ENCODE data around the gene HOXA10.

HOXA10 gene

GRCh38 chr7:27179503-27180430 lies 5.6 kb upstream of the HOXA10 start:
- peak overlapping the region; percentile 87 for H3K4me3 ChIP-seq (ENCODE audit: low read length)
- peak; percentile 82 for DNase-seq (ENCODE audit: low read depth)
- peak; percentile 73 for TF ChIP-seq CTCF (conservative IDR thresholded peaks at IDR 0.05; ENCODE audit: low read length)

- DNase-seq (ENCODE audit: low read depth): no peak
- no peak for TF ChIP-seq CTCF (conservative IDR thresholded peaks at IDR 0.05; ENCODE audit: low read length)
- peak overlapping the region; percentile 87 for H3K4me3 ChIP-seq (ENCODE audit: low read length)
Measured at GRCh38 chr7:27179030-27179429, 4.9 kb upstream of the HOXA10 start.

GRCh38 chr7:27178366-27178765 lies 4.2 kb upstream of the HOXA10 start:
- TF ChIP-seq CTCF (conservative IDR thresholded peaks at IDR 0.05; ENCODE audit: low read length): no peak
- peak; percentile 70 for DNase-seq (ENCODE audit: low read depth)
- peak overlapping the region; percentile 87 for H3K4me3 ChIP-seq (ENCODE audit: low read length)

GRCh38 chr7:27177795-27178320 lies 3.7 kb upstream of the HOXA10 start:
- peak overlapping the region; percentile 87 for H3K4me3 ChIP-seq (ENCODE audit: low read length)
- no peak for TF ChIP-seq CTCF (conservative IDR thresholded peaks at IDR 0.05; ENCODE audit: low read length)
- no peak for DNase-seq (ENCODE audit: low read depth)

- TF ChIP-seq CTCF (conservative IDR thresholded peaks at IDR 0.05; ENCODE audit: low read length): no peak
- H3K4me3 ChIP-seq (ENCODE audit: low read length): peak overlapping the region; percentile 87
- DNase-seq (ENCODE audit: low read depth): no peak
Measured at GRCh38 chr7:27176962-27177794, 3.1 kb upstream of the HOXA10 start.

GRCh38 chr7:27176524-27176845 lies 2.4 kb upstream of the HOXA10 start:
- peak overlapping the region; percentile 87 for H3K4me3 ChIP-seq (ENCODE audit: low read length)
- no peak; the same call in 1 of the 2 replicates for TF ChIP-seq CTCF (conservative IDR thresholded peaks at IDR 0.05; ENCODE audit: low read length)
- no peak for DNase-seq (ENCODE audit: low read depth)
